ENCODE results near the gene TUBB8B. TPM values are rescaled to one million over a fixed set of nuclear protein-coding genes. Genes with fewer than 3 reads are reported as not detected.
"Not testable (repeated sequence)": the region's sequence is repeated elsewhere in the genome, so short reads cannot be mapped to it uniquely, and the experiment has no call there.

Gene TUBB8B
- 0.31 to 0.32 TPM in 2 of 3 replicates, not detected in the other for total RNA-seq

DNA sequence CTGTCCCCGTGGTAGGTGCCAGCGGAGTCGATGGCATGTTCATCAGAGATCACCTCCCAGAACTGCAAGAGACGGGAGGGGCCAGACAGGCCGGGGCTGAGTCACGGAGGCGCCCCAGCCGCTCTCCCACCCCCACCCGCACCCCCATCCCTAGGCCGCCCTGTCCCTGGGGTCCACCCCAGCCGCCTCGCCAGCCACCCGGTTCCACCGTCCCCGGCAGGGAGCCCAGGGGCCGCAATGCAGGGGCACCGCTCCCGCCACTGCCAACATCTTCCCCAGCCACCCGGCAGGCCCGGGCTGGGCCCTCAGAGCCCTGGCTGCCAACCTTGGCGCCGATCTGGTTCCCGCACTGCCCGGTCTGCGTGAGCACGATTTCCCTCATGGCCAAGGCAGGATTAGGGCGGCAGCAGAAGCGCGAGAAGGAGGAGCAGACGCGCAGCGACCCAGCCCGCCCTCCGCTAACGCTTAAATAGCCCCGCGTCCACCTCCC lies at the start of gene TUBB8B:
TSS of gene TUBB8B (minus strand) at position 440 of the 490 bp plus-strand sequence. CDS start at position 382, 58 bp downstream.
- not testable (repeated sequence) for H3K36me3 Mint-ChIP-seq; DNase-seq (ENCODE audit: low spot score in 2 of 2, unreplicated experiment in 2 of 2); H3K4me1 Mint-ChIP-seq; H3K27me3 Mint-ChIP-seq (ENCODE audit: low read depth); H3K9me3 Mint-ChIP-seq; H3K4me3 Mint-ChIP-seq; H3K27ac Mint-ChIP-seq

DNA sequence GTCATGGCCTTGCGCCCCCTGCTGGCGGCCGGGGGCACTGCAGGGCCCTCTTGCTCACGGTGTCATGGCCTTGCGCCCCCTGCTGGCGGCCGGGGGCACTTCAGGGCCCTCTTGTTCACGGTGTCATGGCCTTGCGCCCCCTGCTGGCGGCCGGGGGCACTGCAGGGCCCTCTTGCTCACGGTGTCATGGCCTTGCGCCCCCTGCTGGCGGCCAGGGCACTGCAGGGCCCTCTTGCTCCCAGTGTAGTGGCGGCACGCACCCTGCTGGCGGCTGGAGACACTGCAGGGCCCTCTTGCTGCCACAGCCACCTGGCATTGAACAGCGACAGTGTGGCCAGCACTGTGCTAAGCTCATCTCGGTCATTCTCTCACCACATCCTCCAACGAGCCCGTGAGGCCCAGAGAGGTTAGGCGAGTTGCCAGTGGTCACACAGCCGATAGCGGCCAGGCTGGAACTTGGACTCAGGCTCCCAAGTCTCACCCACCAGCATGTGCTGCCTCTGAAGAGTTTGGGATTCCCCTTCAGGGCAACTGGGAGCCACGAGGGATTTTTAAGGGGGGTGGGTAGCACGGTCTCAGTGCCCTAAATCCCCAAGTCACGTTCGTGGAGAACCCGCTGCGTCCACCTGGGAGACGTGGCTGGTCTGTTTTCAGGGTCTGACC lies 48.0 kb upstream of the TUBB8B start:
- H3K27ac Mint-ChIP-seq; H3K27me3 Mint-ChIP-seq (ENCODE audit: low read depth); H3K36me3 Mint-ChIP-seq; DNase-seq (ENCODE audit: low spot score in 2 of 2, unreplicated experiment in 2 of 2); H3K4me3 Mint-ChIP-seq; H3K4me1 Mint-ChIP-seq: not testable (repeated sequence)
- peaks cover 12% of the 10 kb centered on the region for H3K9me3 Mint-ChIP-seq
- peak; percentile 56 for TF ChIP-seq CTCF (IDR thresholded peaks at IDR 0.05; ENCODE audit: unreplicated experiment)

GRCh38 chr18:96767-97131 lies 47.3 kb upstream of the TUBB8B start:
- not testable (repeated sequence) for H3K27me3 Mint-ChIP-seq (ENCODE audit: low read depth); H3K36me3 Mint-ChIP-seq; H3K4me1 Mint-ChIP-seq; H3K4me3 Mint-ChIP-seq; DNase-seq (ENCODE audit: low spot score in 2 of 2, unreplicated experiment in 2 of 2); H3K27ac Mint-ChIP-seq
- H3K9me3 Mint-ChIP-seq = peaks cover 12% of the 10 kb centered on the region
- peak; percentile 53 for TF ChIP-seq CTCF (IDR thresholded peaks at IDR 0.05; ENCODE audit: unreplicated experiment)

GRCh38 chr18:96101-96766 lies 46.8 kb upstream of the TUBB8B start:
- H3K4me3 Mint-ChIP-seq; H3K27me3 Mint-ChIP-seq (ENCODE audit: low read depth); H3K36me3 Mint-ChIP-seq; DNase-seq (ENCODE audit: low spot score in 2 of 2, unreplicated experiment in 2 of 2); H3K4me1 Mint-ChIP-seq: not testable (repeated sequence)
- Mint-ChIP-seq H3K9me3 (peaks cover 12% of the 10 kb centered on the region), H3K27ac (peak overlapping the region; percentile 47)

DNA sequence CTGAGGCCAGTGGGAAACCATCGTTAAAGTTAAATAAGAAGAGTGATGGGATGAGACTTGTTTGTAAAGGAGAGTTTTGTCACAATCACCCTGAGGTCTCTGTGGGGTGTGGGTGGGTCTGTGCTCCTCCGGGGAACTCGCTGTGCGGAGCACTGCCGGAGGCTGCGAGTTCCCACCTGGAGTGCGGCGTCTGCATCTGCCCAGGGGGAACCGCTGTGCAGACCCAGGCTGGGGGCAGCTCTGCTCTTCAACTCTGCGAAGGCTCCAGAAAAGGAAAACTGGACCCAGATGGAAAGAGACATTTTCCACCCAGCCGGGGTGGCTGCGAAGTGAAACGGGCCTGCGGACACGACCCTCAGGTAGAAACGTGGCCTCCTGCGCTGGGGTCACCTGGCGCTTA lies 46.2 kb upstream of the TUBB8B start:
- H3K36me3 Mint-ChIP-seq; H3K27ac Mint-ChIP-seq; H3K27me3 Mint-ChIP-seq (ENCODE audit: low read depth); DNase-seq (ENCODE audit: low spot score in 2 of 2, unreplicated experiment in 2 of 2); H3K4me1 Mint-ChIP-seq; H3K4me3 Mint-ChIP-seq: not testable (repeated sequence)
- H3K9me3 Mint-ChIP-seq = peaks cover 12% of the 10 kb centered on the region

DNA sequence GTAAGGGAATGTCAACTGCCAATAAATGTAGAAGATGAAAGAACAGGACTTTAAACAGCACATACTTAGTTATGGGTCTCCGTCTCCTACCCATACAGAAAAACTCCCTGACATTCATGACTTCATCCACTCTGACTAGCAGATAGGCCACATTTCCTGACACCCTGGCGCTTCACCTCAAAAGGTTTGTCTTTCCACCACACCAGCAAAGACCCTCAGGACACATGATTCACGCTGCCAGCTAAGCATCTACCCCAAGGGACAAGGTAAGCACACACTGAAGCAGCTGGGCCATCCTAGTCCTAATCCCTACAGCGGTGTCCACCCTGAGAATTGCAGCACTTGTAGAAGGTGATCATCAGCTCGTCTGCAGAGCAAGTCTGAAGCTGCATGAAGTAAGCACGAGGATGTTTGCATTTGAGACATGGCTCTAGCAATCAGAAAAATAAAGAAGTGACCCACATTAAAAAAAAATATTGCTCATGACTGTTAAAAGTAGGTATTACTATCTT lies 44.5 kb upstream of the TUBB8B start:
- not testable (repeated sequence) for DNase-seq (ENCODE audit: low spot score in 2 of 2, unreplicated experiment in 2 of 2); H3K27me3 Mint-ChIP-seq (ENCODE audit: low read depth); H3K27ac Mint-ChIP-seq; H3K4me1 Mint-ChIP-seq; H3K4me3 Mint-ChIP-seq; H3K36me3 Mint-ChIP-seq
- peaks cover 16% of the 10 kb centered on the region for H3K9me3 Mint-ChIP-seq

DNA sequence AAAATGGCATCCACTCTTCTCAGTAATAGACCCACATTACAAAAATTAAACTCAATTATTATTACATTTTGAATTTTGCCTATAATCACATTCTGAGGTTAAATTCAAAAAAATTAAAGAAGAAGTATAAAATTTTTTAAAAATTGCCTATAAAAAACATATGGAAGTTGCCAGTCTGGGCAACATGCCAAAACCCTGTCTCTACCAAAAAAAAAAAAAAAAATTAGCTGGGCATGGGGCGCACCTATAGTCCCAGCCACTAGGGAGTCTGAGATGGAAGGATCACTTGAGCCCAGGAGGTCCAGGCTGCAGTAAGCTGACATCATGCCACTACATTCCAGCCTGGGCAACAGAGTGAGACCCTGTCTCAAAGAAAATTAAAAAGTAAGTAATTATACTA lies 42.1 kb upstream of the TUBB8B start:
- DNase-seq (ENCODE audit: low spot score in 2 of 2, unreplicated experiment in 2 of 2); H3K27ac Mint-ChIP-seq; H3K36me3 Mint-ChIP-seq; H3K27me3 Mint-ChIP-seq (ENCODE audit: low read depth); H3K4me1 Mint-ChIP-seq; H3K4me3 Mint-ChIP-seq: not testable (repeated sequence)
- peaks cover 10% of the 10 kb centered on the region for H3K9me3 Mint-ChIP-seq

- not testable (repeated sequence) for H3K4me1 Mint-ChIP-seq; DNase-seq (ENCODE audit: low spot score in 2 of 2, unreplicated experiment in 2 of 2); H3K9me3 Mint-ChIP-seq; H3K4me3 Mint-ChIP-seq; H3K36me3 Mint-ChIP-seq; H3K27me3 Mint-ChIP-seq (ENCODE audit: low read depth)
- peak overlapping the region; percentile 71 for H3K27ac Mint-ChIP-seq
These were observed 41.2 kb upstream of the TUBB8B start for GRCh38 chr18:90396-91193.

DNA sequence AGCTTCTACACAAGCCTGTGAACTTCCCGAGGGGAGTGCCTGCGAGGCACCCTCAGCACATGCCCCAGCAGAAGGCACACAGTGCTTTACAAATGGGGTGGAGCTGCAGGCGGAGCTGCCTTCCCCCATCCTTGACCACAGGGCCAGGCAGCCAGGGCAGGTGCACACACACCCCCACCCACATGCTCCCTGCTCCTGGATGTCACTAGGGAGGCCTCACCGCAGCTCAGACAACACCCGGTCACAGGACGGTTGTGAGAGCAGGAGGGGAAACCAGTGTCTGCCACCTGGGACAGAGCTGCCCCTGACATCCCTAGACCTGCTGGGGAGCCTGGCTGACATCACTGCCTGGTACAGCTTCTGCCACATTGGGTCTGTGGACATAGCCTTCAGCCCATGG lies 39.7 kb upstream of the TUBB8B start:
- not testable (repeated sequence) for H3K36me3 Mint-ChIP-seq; DNase-seq (ENCODE audit: low spot score in 2 of 2, unreplicated experiment in 2 of 2); H3K27me3 Mint-ChIP-seq (ENCODE audit: low read depth); H3K4me1 Mint-ChIP-seq; H3K4me3 Mint-ChIP-seq; H3K27ac Mint-ChIP-seq
- peaks cover 11% of the 10 kb centered on the region for H3K9me3 Mint-ChIP-seq

DNA sequence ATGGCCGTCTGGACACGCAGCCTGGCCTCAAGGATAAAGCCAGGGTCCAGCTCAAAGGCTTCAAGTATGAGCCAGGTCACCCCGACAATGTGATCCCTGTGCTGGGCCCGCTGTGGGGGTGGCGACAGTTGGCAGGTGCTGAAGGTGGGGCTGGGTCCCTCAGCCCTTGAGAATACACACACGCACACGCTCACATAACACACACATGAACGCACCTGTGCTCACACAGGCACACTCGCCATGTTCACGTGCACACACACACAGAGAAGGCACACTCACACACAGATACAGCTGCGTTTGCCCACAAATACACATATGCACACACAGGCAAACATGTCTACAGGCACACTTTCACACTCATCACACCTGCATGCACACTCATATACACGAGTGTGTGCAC lies 35.4 kb upstream of the TUBB8B start:
- H3K9me3 Mint-ChIP-seq = peaks cover 19% of the 10 kb centered on the region
- not testable (repeated sequence) for H3K36me3 Mint-ChIP-seq; H3K4me3 Mint-ChIP-seq; H3K27me3 Mint-ChIP-seq (ENCODE audit: low read depth); H3K4me1 Mint-ChIP-seq; DNase-seq (ENCODE audit: low spot score in 2 of 2, unreplicated experiment in 2 of 2); H3K27ac Mint-ChIP-seq

DNA sequence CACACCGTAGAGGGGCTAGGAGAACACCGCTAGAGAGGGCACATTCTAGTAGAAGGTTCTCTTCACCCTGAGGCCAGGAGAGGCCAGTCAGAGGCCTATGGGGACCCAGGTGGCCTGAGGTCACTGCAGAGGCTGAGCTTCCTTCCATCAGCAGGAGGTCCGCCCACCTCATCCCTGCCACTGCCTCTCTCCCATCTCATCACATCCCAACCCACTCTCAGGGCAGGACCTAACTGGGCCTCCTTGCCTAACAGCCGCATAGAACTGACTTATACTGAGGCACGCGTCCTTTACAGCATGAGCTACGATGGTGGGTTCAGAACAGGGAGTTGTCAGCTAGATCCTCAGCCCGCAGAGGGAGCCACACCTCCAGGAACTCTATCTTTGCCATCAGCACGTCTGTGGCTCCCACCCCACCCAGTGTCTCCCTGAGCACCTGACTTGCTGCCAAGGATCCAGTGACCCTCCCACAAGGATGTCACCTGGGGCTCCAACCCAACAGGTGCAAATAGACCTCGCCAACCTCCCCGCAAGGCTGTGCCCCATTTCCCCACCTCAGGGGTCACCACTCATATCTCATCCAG lies 33.3 kb upstream of the TUBB8B start:
- H3K4me3 Mint-ChIP-seq; H3K4me1 Mint-ChIP-seq; H3K27ac Mint-ChIP-seq; DNase-seq (ENCODE audit: low spot score in 2 of 2, unreplicated experiment in 2 of 2); H3K27me3 Mint-ChIP-seq (ENCODE audit: low read depth); H3K36me3 Mint-ChIP-seq: not testable (repeated sequence)
- peaks cover 22% of the 10 kb centered on the region for H3K9me3 Mint-ChIP-seq
